MCF 10A (cell line): ENCODE measurements around the gene RNGTT. TPM values are rescaled to one million over a fixed set of nuclear protein-coding genes. Genes with fewer than 3 reads are reported as not detected.

Source experiments
- BruUV-seq: library from RNA; stranded (reverse); fragments of 400-500 nt; replicated peaks from 2 replicates; lab custom pipeline; 2021; lab: Mats Ljungman, UMichigan
- CTCF ChIA-PET: fragments of 300-600 bp; sonication (Branson Sonifier 250); formaldehyde crosslinking; extraction: SDS; loops from one replicate; lab custom pipeline; 2021; ENCODE audit warnings: antibody characterized with exemption, inconsistent platforms; lab: Yijun Ruan, JAX
- POLR2A ChIA-PET: fragments of 300-600, 350-650 bp; sonication (Branson Sonifier 250); formaldehyde crosslinking; extraction: SDS; loops from one replicate; lab custom pipeline; 2020; ENCODE audit warnings: antibody characterized with exemption, inconsistent platforms; lab: Yijun Ruan, JAX
- DNase-seq: peaks from one replicate; pipeline ENCODE4 v3.0.0-alpha.2; 2018; ENCODE audit not compliant: unreplicated experiment
- H3K27ac Mint-ChIP-seq: one replicate; pipeline ENCODE4 v1.8.0; 2022; ENCODE audit warnings: mild to moderate bottlenecking, low read depth, mixed read lengths; ENCODE audit not compliant: unreplicated experiment
- H3K27me3 Mint-ChIP-seq: one replicate; pipeline ENCODE4 v1.8.0; 2022; ENCODE audit warnings: mixed read lengths; ENCODE audit not compliant: insufficient read depth, unreplicated experiment
- H3K36me3 Mint-ChIP-seq: one replicate; pipeline ENCODE4 v1.8.0; 2022; ENCODE audit warnings: mild to moderate bottlenecking, moderate library complexity, mixed read lengths; ENCODE audit not compliant: insufficient read depth, unreplicated experiment
- H3K4me1 Mint-ChIP-seq: one replicate; pipeline ENCODE4 v1.8.0; 2022; ENCODE audit warnings: mixed read lengths; ENCODE audit not compliant: insufficient read depth, unreplicated experiment
- H3K4me3 Mint-ChIP-seq: one replicate; pipeline ENCODE4 v1.8.0; 2022; ENCODE audit warnings: mild to moderate bottlenecking, moderate library complexity, mixed read lengths; ENCODE audit not compliant: unreplicated experiment
- H3K9me3 Mint-ChIP-seq: one replicate; pipeline ENCODE4 v1.8.0; 2022; ENCODE audit warnings: mixed read lengths; ENCODE audit not compliant: unreplicated experiment
- intact Hi-C: fragments of 100-400 bp; cut with micrococcal nuclease; formaldehyde crosslinking; loops from 2 replicates; pipeline ENCODE4 v1.14.1; 2022
- total RNA-seq: library from RNA; stranded (reverse); gene quantifications from 2 replicates; pipeline ENCODE4 v1.2.3, GENCODE V29; 2022
- TF ChIP-seq, protein P1 (sequence below): fragments of 200-600 bp; IDR thresholded peaks from one replicate; pipeline ENCODE4 v1.8.0; 2022; ENCODE audit warnings: antibody characterized with exemption, mild to moderate bottlenecking; ENCODE audit not compliant: unreplicated experiment

The RNGTT gene
- total RNA-seq, 1 experiment from 2014 or later, result 14.6 TPM

DNA sequence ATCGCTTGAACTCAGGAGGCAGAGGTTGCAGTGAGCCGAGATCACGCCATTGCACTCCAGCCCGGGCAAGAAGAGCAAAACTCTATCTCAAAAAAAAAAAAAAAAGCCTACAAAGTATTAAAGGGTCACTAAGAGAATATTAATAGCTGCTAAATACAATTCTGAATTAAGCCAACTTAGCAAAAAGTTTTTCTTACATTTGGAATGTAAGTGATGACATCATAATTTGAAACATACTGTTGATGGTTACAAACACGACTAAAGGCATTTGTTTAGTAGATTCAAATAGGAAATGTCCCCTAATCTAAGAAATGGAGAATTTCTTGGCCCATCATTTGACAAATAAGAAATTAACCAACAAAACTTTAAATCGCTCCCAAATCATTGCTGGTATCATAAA is 282.8 kb downstream of the RNGTT start:
- TF ChIP-seq, protein P1, sequence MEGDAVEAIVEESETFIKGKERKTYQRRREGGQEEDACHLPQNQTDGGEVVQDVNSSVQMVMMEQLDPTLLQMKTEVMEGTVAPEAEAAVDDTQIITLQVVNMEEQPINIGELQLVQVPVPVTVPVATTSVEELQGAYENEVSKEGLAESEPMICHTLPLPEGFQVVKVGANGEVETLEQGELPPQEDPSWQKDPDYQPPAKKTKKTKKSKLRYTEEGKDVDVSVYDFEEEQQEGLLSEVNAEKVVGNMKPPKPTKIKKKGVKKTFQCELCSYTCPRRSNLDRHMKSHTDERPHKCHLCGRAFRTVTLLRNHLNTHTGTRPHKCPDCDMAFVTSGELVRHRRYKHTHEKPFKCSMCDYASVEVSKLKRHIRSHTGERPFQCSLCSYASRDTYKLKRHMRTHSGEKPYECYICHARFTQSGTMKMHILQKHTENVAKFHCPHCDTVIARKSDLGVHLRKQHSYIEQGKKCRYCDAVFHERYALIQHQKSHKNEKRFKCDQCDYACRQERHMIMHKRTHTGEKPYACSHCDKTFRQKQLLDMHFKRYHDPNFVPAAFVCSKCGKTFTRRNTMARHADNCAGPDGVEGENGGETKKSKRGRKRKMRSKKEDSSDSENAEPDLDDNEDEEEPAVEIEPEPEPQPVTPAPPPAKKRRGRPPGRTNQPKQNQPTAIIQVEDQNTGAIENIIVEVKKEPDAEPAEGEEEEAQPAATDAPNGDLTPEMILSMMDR, result no peak
- no peak for DNase-seq
- Mint-ChIP-seq H3K4me3 (no peak overlapping the region), H3K27ac (no peak overlapping the region), H3K27me3 (no peaks in the 10 kb centered on the region), H3K9me3 (no peaks in the 10 kb centered on the region), H3K36me3 (peaks cover 6% of the 10 kb centered on the region), H3K4me1 (no peaks in the 10 kb centered on the region)
- intact Hi-C loops, result no loop called here
- no TSS peak for BruUV-seq
- ChIA-PET POLR2A (no interaction called here), CTCF (no interaction called here)

DNA sequence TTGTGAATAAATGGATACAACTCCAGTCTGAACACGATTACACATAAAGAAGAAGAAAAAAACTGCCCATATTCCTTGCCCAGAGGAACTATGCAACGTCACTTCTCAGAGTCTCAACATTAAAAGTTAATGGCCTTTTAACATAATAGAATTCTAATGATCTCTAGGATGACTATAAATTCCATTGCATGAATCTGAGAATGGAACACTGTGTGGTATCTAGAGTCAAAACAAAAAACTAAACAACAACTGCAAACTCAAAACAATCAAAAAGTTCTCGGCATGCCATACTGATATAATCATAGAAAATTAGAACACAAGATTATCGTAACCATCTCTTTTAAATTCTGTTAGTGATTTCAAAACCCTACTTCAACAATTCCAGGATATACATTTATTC is 283.6 kb downstream of the RNGTT start:
- CTCF ChIA-PET, result no interaction called here
- no peaks in the 10 kb centered on the region for H3K9me3 Mint-ChIP-seq
- POLR2A ChIA-PET, result no interaction called here
- no peak overlapping the region for H3K4me3 Mint-ChIP-seq
- peaks cover 6% of the 10 kb centered on the region for H3K36me3 Mint-ChIP-seq
- H3K27ac Mint-ChIP-seq, result no peak overlapping the region
- DNase-seq, result no peak
- intact Hi-C loops, result no loop called here
- BruUV-seq, result no TSS peak
- H3K27me3 Mint-ChIP-seq, result no peaks in the 10 kb centered on the region
- TF ChIP-seq, protein P1, result no peak
- H3K4me1 Mint-ChIP-seq, result no peaks in the 10 kb centered on the region

- H3K36me3 Mint-ChIP-seq, result peaks cover 12% of the 10 kb centered on the region
- DNase-seq, result no peak
- intact Hi-C loops, result no loop called here
- H3K27me3 Mint-ChIP-seq, result no peaks in the 10 kb centered on the region
- no peaks in the 10 kb centered on the region for H3K9me3 Mint-ChIP-seq
- ChIA-PET CTCF (interaction anchor here (0.6 kb wide), 1 partner anchor 1390 kb away, joined by 3 read pairs; no protein-coding TSS in a partner anchor), POLR2A (no interaction called here)
- TSS peak; percentile 13 for BruUV-seq
- H3K4me3 Mint-ChIP-seq, result no peak overlapping the region
- TF ChIP-seq, protein P1, result no peak
- H3K4me1 Mint-ChIP-seq, result no peaks in the 10 kb centered on the region
- H3K27ac Mint-ChIP-seq, result no peak overlapping the region
These were observed 286.1 kb downstream of the RNGTT start for GRCh38 chr6:88677356-88677755.

DNA sequence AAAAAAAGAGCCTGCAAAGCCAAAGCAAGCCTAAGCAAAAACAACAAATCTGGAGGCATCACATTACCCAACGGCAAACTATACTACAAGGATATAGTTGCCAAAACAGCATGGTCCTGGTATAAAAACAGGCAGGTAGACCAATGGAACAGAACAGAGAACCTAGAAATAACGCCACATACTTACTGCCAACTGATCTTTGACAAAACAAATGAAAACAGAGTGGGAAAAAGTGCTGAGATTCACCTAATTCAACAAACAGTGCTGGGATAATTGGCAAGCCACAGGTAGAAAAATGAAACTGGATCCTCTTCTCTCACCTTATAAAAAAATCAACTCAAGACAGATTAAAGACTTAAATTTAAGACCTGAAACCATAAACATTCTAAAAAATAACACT is 291.8 kb downstream of the RNGTT start:
- TF ChIP-seq, protein P1, result no peak
- peaks cover 9% of the 10 kb centered on the region for H3K36me3 Mint-ChIP-seq
- BruUV-seq, result no TSS peak
- CTCF ChIA-PET, result no interaction called here
- no peaks in the 10 kb centered on the region for H3K4me1 Mint-ChIP-seq
- H3K9me3 Mint-ChIP-seq, result no peaks in the 10 kb centered on the region
- no peak overlapping the region for H3K4me3 Mint-ChIP-seq
- intact Hi-C loops, result no loop called here
- H3K27me3 Mint-ChIP-seq, result no peaks in the 10 kb centered on the region
- DNase-seq, result no peak
- H3K27ac Mint-ChIP-seq, result no peak overlapping the region
- POLR2A ChIA-PET, result no interaction called here
